ENCODE measurements around the gene LOXHD1.
A peak's percentile ranks its signal among the peaks of the same experiment; 100 is the strongest.

LOXHD1 gene

GRCh38 chr18:46542545-46542944 is 114.5 kb downstream of the LOXHD1 start:
- no peak for DNase-seq (ENCODE audit: low read depth in 2 of 2)

- DNase-seq (ENCODE audit: low read depth in 2 of 2), result no peak
Measured at GRCh38 chr18:46541626-46542189, 115.3 kb downstream of the LOXHD1 start.

DNA sequence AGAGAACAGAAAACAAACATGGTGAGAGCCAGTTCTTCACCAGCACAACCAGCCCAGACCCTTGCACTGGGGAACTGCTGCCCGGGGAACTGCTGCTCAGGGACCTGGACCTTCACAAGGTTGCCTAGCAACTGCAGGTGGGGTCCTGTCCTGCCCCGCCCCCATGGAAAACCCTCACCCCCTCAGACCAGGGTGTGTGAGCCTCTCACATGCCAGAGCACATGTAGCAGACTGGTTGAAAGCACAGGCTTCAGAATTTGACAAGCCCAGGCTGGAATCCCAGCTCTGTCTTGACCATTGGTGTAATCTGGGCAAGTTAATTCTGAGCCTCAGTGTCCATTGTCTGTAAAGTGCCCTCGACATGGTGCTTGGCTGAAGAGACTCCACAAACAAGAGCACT is 118.6 kb downstream of the LOXHD1 start:
- no peak for DNase-seq (ENCODE audit: low read depth in 2 of 2)

DNA sequence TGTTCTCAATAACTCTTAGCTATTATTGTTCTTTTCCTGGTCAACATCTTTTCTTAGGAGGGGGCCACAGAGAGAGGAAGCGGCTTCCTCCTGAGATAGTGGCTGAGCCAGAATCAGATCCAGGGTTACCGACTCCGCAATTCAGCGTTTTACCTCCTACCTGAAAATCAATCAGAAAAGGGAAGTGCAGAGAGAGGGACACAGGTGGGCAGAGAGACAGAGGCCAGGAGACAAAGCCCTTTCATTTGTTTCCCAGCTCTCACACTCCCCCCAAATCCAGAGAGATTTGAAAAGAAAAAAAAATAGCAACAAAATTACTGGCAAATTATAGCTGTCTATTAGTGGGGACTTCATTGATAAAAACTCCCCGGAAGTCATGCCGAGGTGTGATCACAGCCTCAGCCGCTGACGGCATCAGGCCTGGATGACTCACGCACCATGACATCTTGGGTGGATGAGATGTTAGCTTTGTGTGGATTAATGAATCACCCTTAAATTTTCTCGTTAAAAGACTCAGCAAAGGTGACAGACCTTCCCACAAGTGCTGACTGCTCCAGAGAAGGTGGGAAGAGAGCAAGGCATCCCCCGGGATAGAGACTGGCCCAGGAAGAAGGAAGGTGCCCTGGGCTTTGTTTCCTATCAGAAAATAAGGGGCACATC is 120.7 kb downstream of the LOXHD1 start:
- DNase-seq (ENCODE audit: low read depth in 2 of 2), result no peak

DNA sequence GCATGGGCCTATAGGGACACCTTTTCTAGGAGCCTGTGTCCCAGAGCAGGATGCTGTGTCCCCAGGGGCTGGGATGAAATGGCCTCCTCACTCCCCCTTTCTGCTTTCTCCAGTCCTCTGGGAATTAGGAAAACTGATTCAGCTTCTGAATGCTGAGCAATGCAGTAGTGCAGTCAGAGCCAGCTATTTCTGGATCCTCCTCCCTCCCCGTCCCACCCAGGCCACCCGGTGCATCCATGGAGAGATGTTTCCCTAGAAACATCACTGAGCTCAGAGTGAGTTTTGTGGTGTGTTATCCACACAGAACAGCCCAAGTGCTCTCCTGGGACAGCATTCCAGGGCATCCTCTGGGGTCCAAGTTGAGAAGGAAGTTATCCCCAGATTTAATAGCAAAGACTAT is 125.5 kb downstream of the LOXHD1 start:
- no peak for DNase-seq (ENCODE audit: low read depth in 2 of 2)

DNA sequence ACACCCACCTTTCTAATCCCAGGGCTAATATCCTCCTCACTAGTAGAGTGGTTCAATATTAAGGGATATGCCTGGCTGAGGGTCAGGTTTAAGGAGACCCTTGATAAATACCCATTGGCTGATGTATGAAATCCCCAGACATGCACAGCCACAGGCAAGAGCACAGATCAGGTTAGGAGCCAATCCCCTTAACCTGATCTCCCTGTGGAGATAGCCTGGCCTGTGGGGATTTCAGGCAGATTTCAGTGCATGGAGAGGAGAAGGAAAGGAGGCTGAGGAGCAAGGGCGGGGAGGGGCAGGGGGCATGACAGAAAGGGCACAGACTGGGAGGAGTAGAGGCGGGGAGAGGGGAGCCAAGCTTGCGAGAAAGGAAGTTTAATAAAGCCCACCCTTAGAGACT is 129.0 kb downstream of the LOXHD1 start:
- DNase-seq (ENCODE audit: low read depth in 2 of 2), result no peak

DNA sequence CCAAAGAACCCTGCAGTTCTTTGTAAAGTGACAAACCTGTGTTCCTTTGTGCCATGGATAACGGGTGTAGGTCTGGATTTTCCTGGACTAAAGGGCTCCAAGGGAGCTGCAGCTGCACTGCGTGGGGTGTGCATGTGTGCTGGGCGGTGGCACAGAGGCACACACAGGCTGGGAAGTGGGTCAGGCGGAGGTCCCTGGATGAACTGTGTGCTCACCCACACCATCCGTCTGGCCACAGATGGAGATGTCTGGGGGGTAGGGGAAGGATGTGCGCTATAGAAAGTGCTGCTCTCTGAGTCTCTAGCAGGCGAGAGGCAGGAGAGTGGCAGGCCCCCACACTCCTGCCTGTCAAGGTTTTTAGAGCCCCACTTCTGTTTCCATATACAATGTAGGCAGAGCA is 137.2 kb downstream of the LOXHD1 start:
- DNase-seq (ENCODE audit: low read depth in 2 of 2), result no peak

- no peak for DNase-seq (ENCODE audit: low read depth in 2 of 2)
Measured at GRCh38 chr18:46518438-46518837, 138.6 kb downstream of the LOXHD1 start.

- no peak for DNase-seq (ENCODE audit: low read depth in 2 of 2)
Measured at GRCh38 chr18:46516555-46516954, 140.5 kb downstream of the LOXHD1 start.

GRCh38 chr18:46510386-46510785 is 146.6 kb downstream of the LOXHD1 start:
- DNase-seq (ENCODE audit: low read depth in 2 of 2), result no peak

DNA sequence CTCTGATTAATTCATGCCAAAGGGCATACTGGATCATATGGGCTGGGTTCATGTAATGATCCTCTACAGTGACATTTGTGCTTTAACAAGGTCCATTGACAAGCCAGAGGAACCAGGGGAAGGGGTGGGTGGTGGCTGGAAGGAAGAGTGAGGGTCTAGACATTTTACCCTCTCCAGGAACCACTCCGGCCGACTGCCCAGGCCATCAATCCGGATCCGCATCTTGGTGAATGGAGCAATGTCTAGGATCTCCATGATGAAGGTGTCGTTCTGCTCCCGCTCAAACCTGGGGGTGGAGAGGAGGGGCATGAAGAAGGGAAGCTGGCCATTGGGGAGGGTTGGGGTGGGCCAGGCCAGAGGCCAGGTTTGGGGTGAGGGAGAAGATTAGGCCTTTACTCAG is 147.5 kb downstream of the LOXHD1 start:
- no peak for DNase-seq (ENCODE audit: low read depth in 2 of 2)

DNA sequence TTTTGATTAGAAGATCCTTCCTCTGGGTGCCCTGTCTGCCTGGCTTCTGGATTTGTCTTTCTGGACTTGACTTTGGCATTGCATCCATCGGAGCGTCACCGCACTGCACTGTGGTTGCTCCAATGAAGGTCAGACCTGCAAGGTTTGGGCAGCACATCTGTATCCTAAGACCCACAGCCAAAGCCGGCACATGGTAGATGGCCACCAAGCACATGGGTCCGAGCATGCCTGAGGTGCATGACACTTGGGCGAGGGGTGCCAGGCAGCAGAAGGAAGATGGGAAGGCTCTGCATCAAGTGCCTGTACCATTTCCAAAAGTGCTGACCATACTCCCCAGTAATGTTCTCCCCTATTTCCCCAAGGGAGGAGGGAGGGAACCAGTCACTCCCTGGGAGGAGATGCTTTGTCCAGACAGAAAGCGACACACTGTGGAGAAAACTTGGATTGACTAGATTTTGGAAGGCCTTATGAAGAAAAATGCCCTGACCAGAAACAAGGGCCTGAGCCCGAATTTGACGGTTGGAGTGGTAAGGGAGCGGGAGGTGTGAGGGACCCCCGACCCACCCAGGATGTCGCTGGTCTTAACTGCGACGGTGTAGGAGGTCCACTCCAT is 149.9 kb downstream of the LOXHD1 start:
- DNase-seq (ENCODE audit: low read depth in 2 of 2), result no peak

- no peak for DNase-seq (ENCODE audit: low read depth in 2 of 2)
Measured at GRCh38 chr18:46502444-46502843, 154.6 kb downstream of the LOXHD1 start.

DNA sequence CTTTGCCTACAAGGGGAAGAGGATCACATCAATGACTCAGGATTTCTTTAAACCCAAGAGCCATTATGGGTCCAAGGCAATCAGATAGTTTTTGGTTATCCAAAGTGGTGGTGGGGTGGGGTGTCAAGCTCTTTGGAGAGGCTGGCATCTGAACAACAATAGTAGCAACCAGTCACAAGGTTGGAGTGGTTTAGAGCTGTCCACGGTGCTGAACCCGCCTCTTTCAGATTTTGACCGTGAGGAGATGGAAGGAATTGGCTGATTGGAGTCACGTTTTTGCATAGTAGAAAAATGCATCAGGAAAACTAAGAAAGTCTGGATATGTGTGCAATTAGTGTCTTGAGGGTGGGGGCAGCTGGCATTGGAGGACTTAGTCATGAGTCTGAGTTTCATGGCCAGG is 159.9 kb downstream of the LOXHD1 start:
- DNase-seq (ENCODE audit: low read depth in 2 of 2), result peak in 1 of 2 donors; percentile 14

DNA sequence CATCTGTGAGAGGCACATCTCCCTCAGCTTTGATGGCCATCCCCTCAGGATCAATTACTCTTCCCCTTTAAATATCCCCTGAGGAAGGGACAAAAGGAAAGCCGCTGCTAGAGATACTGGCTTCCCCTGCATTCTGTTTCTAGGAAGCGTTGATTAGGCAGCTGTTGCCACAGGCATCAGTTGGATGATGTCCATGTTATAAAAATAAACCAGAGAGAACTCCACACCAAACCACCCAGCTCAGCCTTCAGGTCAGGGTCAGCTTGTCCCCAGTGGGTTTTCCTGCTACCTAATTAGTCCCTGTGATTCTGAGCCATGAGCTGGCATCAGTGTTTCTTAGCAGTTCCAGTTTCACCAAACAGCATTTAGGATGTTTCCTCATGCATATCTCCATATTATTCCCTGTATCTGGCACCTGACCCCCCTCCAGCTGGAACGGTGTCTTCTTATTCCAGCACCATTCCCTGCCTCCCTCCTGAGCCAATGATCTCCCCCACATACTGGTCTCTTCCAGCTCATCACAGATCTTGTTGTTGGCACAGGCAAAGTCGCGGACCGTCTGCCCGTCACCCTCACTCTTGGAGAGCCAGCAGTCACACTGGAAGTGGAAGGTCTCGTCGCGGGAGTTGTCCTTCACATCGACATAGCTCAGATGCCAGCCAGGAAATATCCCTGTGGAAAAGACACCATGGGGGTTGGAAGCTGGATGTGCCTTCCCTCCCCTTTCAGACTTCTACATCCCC is 168.4 kb downstream of the LOXHD1 start:
- no peak for DNase-seq (ENCODE audit: low read depth in 2 of 2)

DNA sequence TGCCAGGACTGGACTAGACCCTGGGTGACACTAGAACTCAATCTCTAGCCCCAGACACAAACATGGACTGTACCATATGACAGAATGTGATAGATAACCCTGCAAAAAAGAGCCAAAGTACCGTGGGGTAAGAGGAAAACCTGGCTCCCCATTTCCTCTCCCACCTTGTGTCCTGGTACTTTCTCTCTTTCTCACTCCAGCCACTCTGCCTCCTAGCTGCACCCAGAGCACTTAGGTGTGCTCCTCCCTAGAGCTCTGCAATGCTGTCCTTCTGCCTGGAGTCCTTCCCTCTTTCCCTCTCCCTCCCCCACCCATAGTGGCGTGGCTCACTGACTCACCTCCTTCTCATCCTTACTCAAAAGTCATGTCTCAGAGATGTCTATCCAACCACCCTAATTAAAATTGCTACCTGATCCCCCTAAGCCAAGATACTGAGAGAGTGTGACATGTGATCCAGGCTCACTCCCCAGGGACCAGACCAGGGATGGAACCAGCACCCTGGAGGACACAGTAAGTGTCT is 171.3 kb downstream of the LOXHD1 start:
- DNase-seq (ENCODE audit: low read depth in 2 of 2), result no peak

DNA sequence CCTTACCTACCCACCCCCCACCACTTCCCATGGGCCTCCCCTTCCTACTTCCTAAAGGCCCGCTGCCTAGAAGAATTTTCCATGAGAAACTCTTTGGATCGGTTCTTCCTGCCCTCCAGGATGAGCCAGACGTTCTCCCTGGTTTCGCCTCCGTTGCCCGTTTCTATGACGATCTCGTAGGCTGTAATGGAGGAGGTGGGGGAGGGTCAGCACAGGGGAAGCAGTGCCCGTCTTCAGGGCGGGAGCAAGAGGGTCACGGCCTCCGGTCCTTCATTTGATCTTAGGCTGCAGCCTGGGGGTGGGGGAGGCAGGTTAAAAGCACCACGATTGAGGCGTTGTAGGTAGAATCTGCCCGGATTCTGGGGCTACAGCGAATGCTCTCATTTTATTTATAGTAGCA is 172.0 kb downstream of the LOXHD1 start:
- no peak for DNase-seq (ENCODE audit: low read depth in 2 of 2)

GRCh38 chr18:46482831-46483230 is 174.2 kb downstream of the LOXHD1 start:
- no peak for DNase-seq (ENCODE audit: low read depth in 2 of 2)

- DNase-seq (ENCODE audit: low read depth in 2 of 2), result no peak
Measured at GRCh38 chr18:46481847-46482245, 175.2 kb downstream of the LOXHD1 start.

DNA sequence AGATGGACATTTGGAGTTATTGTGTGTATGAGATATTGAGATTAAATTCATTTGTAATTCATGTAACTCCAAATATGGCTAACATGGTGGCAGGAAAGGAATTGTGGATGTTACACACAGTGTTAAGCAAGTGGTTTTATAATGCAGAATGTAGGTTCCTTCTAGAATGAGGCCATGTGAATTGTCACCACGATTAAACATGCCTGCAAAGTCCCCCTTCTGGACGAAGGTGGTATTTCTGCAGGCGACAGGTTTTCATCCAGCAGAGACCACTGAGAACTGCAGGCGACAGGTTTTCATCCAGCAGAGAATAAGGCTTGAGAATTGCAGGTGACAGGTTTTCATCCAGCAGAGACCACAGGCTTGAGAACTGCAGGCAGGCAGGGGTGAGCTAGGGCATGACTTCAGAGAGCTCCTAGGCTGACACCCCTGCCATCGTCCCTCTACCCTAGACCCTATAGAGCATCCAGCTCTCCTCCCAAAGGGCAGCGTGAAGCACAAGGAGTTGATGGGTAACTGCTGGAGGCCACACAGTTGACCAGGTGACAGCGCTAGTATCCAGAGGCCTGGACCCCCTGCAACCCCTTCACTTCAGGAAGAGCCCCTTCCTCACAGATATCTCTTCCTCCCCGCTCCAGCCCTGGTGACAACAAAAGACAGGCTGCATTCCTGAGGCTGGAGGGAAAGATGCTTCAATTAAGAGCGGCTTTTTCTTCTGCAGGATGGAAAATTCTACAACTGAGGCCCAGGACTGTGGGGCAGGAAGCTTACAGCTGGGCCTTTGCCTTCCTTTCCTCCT is 175.8 kb downstream of the LOXHD1 start:
- peak; percentile 6 to 43 for DNase-seq (ENCODE audit: low read depth in 2 of 2)

- no peak for DNase-seq (ENCODE audit: low read depth in 2 of 2)
Measured at GRCh38 chr18:46480226-46480625, 176.8 kb downstream of the LOXHD1 start.

DNA sequence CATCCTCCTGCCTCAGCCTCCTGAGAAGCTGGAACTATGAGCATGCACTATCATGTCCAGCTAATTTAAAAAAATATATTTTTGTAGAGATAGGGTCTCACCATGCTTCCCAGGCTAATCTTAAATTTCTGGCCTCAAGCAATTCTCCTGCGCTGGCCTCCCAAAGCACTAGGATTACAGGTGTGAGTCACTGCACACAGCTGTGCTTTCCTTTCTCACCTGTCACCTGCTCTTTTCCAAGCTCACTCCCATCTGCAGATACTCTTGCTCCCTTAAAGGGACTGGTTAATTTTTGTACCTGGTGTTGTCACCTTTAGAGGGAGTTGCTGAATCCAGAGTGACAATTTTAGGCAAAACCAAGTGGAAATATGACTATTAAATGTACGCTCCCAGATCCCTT is 178.2 kb downstream of the LOXHD1 start:
- DNase-seq (ENCODE audit: low read depth in 2 of 2), result no peak

All from stimulated activated CD4-positive, alpha-beta T cell treated with anti-CD3 and anti-CD28 coated beads, Interleukin-15, amount 100 ng/mL, for 48 hours (primary cell).